OCI-M2 (cell line): ENCODE data around the gene AFAP1.

Experiments used
- DNase-seq: peaks from one replicate; lab custom pipeline; 2025; ENCODE audit not compliant: unreplicated experiment; lab: John Stamatoyannopoulos, UW

AFAP1 gene

GRCh38 chr4:7806338-7807090 is 133.1 kb downstream of the AFAP1 start:
- no peak for DNase-seq

- no peak for DNase-seq
Observed at GRCh38 chr4:7805533-7806337, 133.9 kb downstream of the AFAP1 start.

GRCh38 chr4:7804756-7805385 is 134.8 kb downstream of the AFAP1 start:
- no peak for DNase-seq

- no peak for DNase-seq
Observed at GRCh38 chr4:7803992-7804755, 135.5 kb downstream of the AFAP1 start.

GRCh38 chr4:7803371-7803770 is 136.3 kb downstream of the AFAP1 start:
- DNase-seq, result no peak

GRCh38 chr4:7802093-7802726 is 137.5 kb downstream of the AFAP1 start:
- DNase-seq, result no peak

GRCh38 chr4:7801641-7802040 is 138.0 kb downstream of the AFAP1 start:
- DNase-seq, result no peak

- DNase-seq, result no peak
Observed at GRCh38 chr4:7801001-7801400, 138.7 kb downstream of the AFAP1 start.

GRCh38 chr4:7800410-7800809 is 139.3 kb downstream of the AFAP1 start:
- DNase-seq, result no peak

- no peak for DNase-seq
Observed at GRCh38 chr4:7799736-7800135, 139.9 kb downstream of the AFAP1 start.

GRCh38 chr4:7799306-7799705 is 140.4 kb downstream of the AFAP1 start:
- no peak for DNase-seq

GRCh38 chr4:7798178-7798995 is 141.3 kb downstream of the AFAP1 start:
- no peak for DNase-seq

- no peak for DNase-seq
Observed at GRCh38 chr4:7797330-7797729, 142.3 kb downstream of the AFAP1 start.

GRCh38 chr4:7795983-7796382 is 143.7 kb downstream of the AFAP1 start:
- no peak for DNase-seq

GRCh38 chr4:7793186-7793585 is 146.5 kb downstream of the AFAP1 start:
- no peak for DNase-seq

- DNase-seq, result no peak
Observed at GRCh38 chr4:7792616-7793015, 147.0 kb downstream of the AFAP1 start.

GRCh38 chr4:7790999-7791398 is 148.7 kb downstream of the AFAP1 start:
- no peak for DNase-seq

- DNase-seq, result no peak
Observed at GRCh38 chr4:7790023-7790422, 149.6 kb downstream of the AFAP1 start.

GRCh38 chr4:7788694-7789425 is 150.8 kb downstream of the AFAP1 start:
- no peak for DNase-seq
